ENCODE measurements around the gene SUPV3L1. TPM values are rescaled to one million over a fixed set of nuclear protein-coding genes. Genes with fewer than 3 reads are reported as not detected.

Gene SUPV3L1
- total and polyA plus RNA-seq, 10 of the 15 experiments (the other 5 are each of a cell fraction or from before 2014, with no cell fraction given) = 18.4 to 57.8 (median 44.2) TPM

DNA sequence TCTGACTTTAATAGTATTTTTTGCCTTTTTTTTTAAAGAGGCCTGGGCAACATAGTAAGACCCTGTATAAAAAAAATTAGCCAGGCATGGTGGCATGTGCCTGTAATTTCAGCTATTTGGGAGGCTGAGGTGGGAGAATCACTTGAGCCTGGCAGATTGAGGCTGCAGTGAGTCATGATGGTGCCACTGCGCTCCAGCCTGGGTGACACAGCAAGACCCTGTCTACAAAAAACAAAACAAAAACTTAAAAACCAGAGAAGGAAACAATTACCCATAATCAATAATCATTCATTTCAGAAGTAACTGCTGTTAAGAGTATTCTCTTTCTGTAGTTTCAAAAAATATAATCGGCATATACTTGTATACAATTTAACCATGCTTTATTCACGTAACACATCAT, 28.1 kb upstream of the SUPV3L1 start:
- no peak for DNase-seq (ENCODE audit: low read depth, low spot score)
- in situ Hi-C loops (cut with MboI) (no loop called here), intact Hi-C loops (cut with micrococcal nuclease; ENCODE audit: unreplicated experiment) (no loop called here)
- no peaks in the 10 kb centered on the region for H3K36me3 ChIP-seq (ENCODE audit: control insufficient read depth in 2 of 2, insufficient read depth in 2 of 2, low read length in 1 of 2)
- BruUV-seq (replicated peaks) = no TSS peak
- 89% methylated on average over 3 of the region's 3 CpGs for WGBS (ENCODE audit: insufficient coverage, insufficient replicate concordance, low lambda C conversion rate, missing lambda C conversion rate)
- POLR2A ChIA-PET = interaction anchor here (0.6 kb wide), 1 partner anchor 80 kb away, joined by 3 read pairs; no protein-coding TSS in a partner anchor
- no peaks in the 10 kb centered on the region for H3K9me3 ChIP-seq (replicated peaks; ENCODE audit: control insufficient read depth, insufficient read depth, low read length)
- CTCF ChIA-PET = no interaction called here
- no peaks in the 10 kb centered on the region for H3K4me1 ChIP-seq (ENCODE audit: control insufficient read depth, insufficient read depth, low read length)
- no peak for FAIRE-seq
- SMC1A ChIA-PET (ENCODE audit: uncharacterized antibody, unreplicated experiment) = interaction anchor here (0.7 kb wide), 1 partner anchor 9 kb away, joined by 3 read pairs; no protein-coding TSS in a partner anchor
- no peak overlapping the region for H2AFZ ChIP-seq (ENCODE audit: control insufficient read depth, low read depth, low read length)
- peaks cover 4% of the 10 kb centered on the region for H3K79me2 ChIP-seq (ENCODE audit: control insufficient read depth, insufficient read depth, low read length)
- no peak overlapping the region for H3K9ac ChIP-seq (ENCODE audit: control insufficient read depth, insufficient read depth, low read length)
- RAD21 ChIA-PET (ENCODE audit: unreplicated experiment) = interaction anchor here (0.7 kb wide), 1 partner anchor 145 kb away, joined by 3 read pairs; no protein-coding TSS in a partner anchor
- TF ChIP-seq, protein P1, sequence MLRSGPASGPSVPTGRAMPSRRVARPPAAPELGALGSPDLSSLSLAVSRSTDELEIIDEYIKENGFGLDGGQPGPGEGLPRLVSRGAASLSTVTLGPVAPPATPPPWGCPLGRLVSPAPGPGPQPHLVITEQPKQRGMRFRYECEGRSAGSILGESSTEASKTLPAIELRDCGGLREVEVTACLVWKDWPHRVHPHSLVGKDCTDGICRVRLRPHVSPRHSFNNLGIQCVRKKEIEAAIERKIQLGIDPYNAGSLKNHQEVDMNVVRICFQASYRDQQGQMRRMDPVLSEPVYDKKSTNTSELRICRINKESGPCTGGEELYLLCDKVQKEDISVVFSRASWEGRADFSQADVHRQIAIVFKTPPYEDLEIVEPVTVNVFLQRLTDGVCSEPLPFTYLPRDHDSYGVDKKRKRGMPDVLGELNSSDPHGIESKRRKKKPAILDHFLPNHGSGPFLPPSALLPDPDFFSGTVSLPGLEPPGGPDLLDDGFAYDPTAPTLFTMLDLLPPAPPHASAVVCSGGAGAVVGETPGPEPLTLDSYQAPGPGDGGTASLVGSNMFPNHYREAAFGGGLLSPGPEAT (IDR thresholded peaks at IDR 0.05; ENCODE audit: low read depth) = no peak
- TF ChIP-seq TBL1XR1 (IDR thresholded peaks at IDR 0.05; ENCODE audit: low read depth, low read length) = no peak
- no peak for TF ChIP-seq SUZ12 (IDR thresholded peaks at IDR 0.05; ENCODE audit: unreplicated experiment)
- TF ChIP-seq STAT1 (conservative IDR thresholded peaks at IDR 0.05) = no peak
- no peak for TF ChIP-seq POLR2AphosphoS2 (IDR thresholded peaks at IDR 0.05; ENCODE audit: low read depth, low read length)
- H4K20me1 ChIP-seq (ENCODE audit: control insufficient read depth, insufficient read depth) = no peaks in the 10 kb centered on the region
- no peak for ATAC-seq
- H3K27me3 ChIP-seq (replicated peaks in 1 of 2; ENCODE audit: control insufficient read depth in 2 of 2, insufficient read depth in 2 of 2, low read length in 1 of 2) = no peaks in the 10 kb centered on the region
- H3K4me2 ChIP-seq (ENCODE audit: control insufficient read depth, insufficient read depth) = no peak overlapping the region
- H3K4me3 ChIP-seq = no peak overlapping the region
- no peak overlapping the region for H3K27ac ChIP-seq (ENCODE audit: control insufficient read depth, insufficient read depth)

DNA sequence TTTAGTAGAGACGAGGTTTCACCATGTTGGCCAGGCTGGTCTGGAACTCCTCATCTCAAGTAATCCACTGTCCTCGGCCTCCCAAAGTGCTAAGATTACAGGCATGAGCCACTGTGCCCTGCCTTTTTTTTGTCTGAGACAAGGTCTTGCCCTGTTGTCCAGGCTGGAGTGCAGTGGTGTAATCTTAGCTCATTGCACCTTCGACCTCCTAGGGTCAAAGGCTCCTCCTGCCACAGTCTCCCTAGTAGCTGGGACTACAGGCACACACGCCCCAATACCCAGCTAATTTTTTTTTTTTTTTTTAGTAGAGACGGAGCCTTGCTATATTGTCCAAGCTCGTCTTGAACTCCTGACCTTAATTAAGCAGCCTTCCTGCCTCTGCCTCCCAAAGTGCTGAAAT, 26.8 kb upstream of the SUPV3L1 start:
- FAIRE-seq = no peak
- ChIA-PET CTCF (no interaction called here), POLR2A (interaction anchor here (0.6 kb wide), 1 partner anchor 132 kb away, joined by 4 read pairs; no protein-coding TSS in a partner anchor), RAD21 (ENCODE audit: unreplicated experiment) (no interaction called here), SMC1A (ENCODE audit: uncharacterized antibody, unreplicated experiment) (interaction anchor here (0.9 kb wide), 1 partner anchor 10 kb away, joined by 3 read pairs; no protein-coding TSS in a partner anchor)
- Histone ChIP-seq H3K4me3 (no peak overlapping the region), H3K4me1 (ENCODE audit: control insufficient read depth, insufficient read depth, low read length) (no peaks in the 10 kb centered on the region), H3K9ac (ENCODE audit: control insufficient read depth, insufficient read depth, low read length) (no peak overlapping the region), H3K27ac (ENCODE audit: control insufficient read depth, insufficient read depth) (no peak overlapping the region), H3K27me3 (replicated peaks in 1 of 2; ENCODE audit: control insufficient read depth in 2 of 2, insufficient read depth in 2 of 2, low read length in 1 of 2) (no peaks in the 10 kb centered on the region), H3K9me3 (replicated peaks; ENCODE audit: control insufficient read depth, insufficient read depth, low read length) (no peaks in the 10 kb centered on the region), H4K20me1 (ENCODE audit: control insufficient read depth, insufficient read depth) (no peaks in the 10 kb centered on the region), H2AFZ (ENCODE audit: control insufficient read depth, low read depth, low read length) (no peak overlapping the region), H3K79me2 (ENCODE audit: control insufficient read depth, insufficient read depth, low read length) (peaks cover 3% of the 10 kb centered on the region), H3K4me2 (ENCODE audit: control insufficient read depth, insufficient read depth) (no peak overlapping the region), H3K36me3 (ENCODE audit: control insufficient read depth in 2 of 2, insufficient read depth in 2 of 2, low read length in 1 of 2) (peaks cover 0 to 2% of the 10 kb centered on the region in 2 experiments; a peak in 1 of 4 replicates)
- no peak for DNase-seq (ENCODE audit: low read depth, low spot score)
- in situ Hi-C loops (cut with MboI) (no loop called here), intact Hi-C loops (cut with micrococcal nuclease; ENCODE audit: unreplicated experiment) (no loop called here)
- BruUV-seq (replicated peaks) = no TSS peak
- 100% methylated on average over 6 of the region's 6 CpGs for WGBS (ENCODE audit: insufficient coverage, insufficient replicate concordance, low lambda C conversion rate, missing lambda C conversion rate)
- ATAC-seq = no peak
- TF ChIP-seq, protein P2, sequence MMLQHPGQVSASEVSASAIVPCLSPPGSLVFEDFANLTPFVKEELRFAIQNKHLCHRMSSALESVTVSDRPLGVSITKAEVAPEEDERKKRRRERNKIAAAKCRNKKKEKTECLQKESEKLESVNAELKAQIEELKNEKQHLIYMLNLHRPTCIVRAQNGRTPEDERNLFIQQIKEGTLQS (IDR thresholded peaks at IDR 0.05; ENCODE audit: borderline replicate concordance, extremely low read depth, low read depth, low read length) = no peak
- no peak for TF ChIP-seq TBL1XR1 (IDR thresholded peaks at IDR 0.05; ENCODE audit: low read depth, low read length)
- TF ChIP-seq, protein P3, sequence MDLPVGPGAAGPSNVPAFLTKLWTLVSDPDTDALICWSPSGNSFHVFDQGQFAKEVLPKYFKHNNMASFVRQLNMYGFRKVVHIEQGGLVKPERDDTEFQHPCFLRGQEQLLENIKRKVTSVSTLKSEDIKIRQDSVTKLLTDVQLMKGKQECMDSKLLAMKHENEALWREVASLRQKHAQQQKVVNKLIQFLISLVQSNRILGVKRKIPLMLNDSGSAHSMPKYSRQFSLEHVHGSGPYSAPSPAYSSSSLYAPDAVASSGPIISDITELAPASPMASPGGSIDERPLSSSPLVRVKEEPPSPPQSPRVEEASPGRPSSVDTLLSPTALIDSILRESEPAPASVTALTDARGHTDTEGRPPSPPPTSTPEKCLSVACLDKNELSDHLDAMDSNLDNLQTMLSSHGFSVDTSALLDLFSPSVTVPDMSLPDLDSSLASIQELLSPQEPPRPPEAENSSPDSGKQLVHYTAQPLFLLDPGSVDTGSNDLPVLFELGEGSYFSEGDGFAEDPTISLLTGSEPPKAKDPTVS (IDR thresholded peaks at IDR 0.05; ENCODE audit: low read depth, low read length) = no peak
- TF ChIP-seq, protein P4, sequence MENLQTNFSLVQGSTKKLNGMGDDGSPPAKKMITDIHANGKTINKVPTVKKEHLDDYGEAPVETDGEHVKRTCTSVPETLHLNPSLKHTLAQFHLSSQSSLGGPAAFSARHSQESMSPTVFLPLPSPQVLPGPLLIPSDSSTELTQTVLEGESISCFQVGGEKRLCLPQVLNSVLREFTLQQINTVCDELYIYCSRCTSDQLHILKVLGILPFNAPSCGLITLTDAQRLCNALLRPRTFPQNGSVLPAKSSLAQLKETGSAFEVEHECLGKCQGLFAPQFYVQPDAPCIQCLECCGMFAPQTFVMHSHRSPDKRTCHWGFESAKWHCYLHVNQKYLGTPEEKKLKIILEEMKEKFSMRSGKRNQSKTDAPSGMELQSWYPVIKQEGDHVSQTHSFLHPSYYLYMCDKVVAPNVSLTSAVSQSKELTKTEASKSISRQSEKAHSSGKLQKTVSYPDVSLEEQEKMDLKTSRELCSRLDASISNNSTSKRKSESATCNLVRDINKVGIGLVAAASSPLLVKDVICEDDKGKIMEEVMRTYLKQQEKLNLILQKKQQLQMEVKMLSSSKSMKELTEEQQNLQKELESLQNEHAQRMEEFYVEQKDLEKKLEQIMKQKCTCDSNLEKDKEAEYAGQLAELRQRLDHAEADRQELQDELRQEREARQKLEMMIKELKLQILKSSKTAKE (IDR thresholded peaks at IDR 0.05; ENCODE audit: low read depth, poor library complexity, severe bottlenecking) = no peak
- TF ChIP-seq EZH2 (IDR thresholded peaks at IDR 0.05; ENCODE audit: borderline replicate concordance, control insufficient read depth, low read depth, low read length) = no peak
- TF ChIP-seq RCOR1 (conservative IDR thresholded peaks at IDR 0.05; ENCODE audit: low read depth, low read length) = no peak
- TF ChIP-seq LARP7 (IDR thresholded peaks at IDR 0.05) = no peak

All from GM12878 (cell line).